Mammary epithelial cell (primary cell): Measurements from ENCODE around the gene CARM1.

Experiments used
- EZH2 ChIP-seq: IDR thresholded peaks from 2 replicates; pipeline ENCODE4 v1.6.1; 2012; ENCODE audit warnings: low read length, inconsistent platforms, borderline replicate concordance
- TF ChIP-seq, protein P1 (sequence below), 2 donors: IDR thresholded peaks in 1 of 2; conservative IDR thresholded peaks in 1 of 2; 2 replicates each; pipeline ENCODE4 v1.5.1; 2011 to 2012; ENCODE audit warnings: inconsistent platforms in 2 of 2, low read length in 2 of 2, mild to moderate bottlenecking in 2 of 2, control low read depth in 1 of 2, low read depth in 1 of 2; ENCODE audit not compliant: insufficient read depth in 1 of 2; ENCODE audit errors: extremely low read depth in 1 of 2

GRCh38 chr19:10855879-10856522 is 15.4 kb upstream of the CARM1 start:
- TF ChIP-seq EZH2: no peak
- TF ChIP-seq, protein P1, sequence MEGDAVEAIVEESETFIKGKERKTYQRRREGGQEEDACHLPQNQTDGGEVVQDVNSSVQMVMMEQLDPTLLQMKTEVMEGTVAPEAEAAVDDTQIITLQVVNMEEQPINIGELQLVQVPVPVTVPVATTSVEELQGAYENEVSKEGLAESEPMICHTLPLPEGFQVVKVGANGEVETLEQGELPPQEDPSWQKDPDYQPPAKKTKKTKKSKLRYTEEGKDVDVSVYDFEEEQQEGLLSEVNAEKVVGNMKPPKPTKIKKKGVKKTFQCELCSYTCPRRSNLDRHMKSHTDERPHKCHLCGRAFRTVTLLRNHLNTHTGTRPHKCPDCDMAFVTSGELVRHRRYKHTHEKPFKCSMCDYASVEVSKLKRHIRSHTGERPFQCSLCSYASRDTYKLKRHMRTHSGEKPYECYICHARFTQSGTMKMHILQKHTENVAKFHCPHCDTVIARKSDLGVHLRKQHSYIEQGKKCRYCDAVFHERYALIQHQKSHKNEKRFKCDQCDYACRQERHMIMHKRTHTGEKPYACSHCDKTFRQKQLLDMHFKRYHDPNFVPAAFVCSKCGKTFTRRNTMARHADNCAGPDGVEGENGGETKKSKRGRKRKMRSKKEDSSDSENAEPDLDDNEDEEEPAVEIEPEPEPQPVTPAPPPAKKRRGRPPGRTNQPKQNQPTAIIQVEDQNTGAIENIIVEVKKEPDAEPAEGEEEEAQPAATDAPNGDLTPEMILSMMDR (conservative IDR thresholded peaks at IDR 0.05 in 1 of 2, IDR thresholded peaks at IDR 0.05 in 1 of 2; ENCODE audit: extremely low read depth in 1 of 2, insufficient read depth in 1 of 2, low read depth in 1 of 2, low read length in 2 of 2): peak; percentile 59 to 63
